ENCODE measurements around the gene TBL1Y. TPM values are rescaled to one million over a fixed set of nuclear protein-coding genes. Genes with fewer than 3 reads are reported as not detected.
"Not testable (repeated sequence)": the region's sequence is repeated elsewhere in the genome, so short reads cannot be mapped to it uniquely, and the experiment has no call there.

Gene TBL1Y
- total RNA-seq, 2 experiments from 2014 or later: 0.10 TPM; not detected in 1

- Mint-ChIP-seq H3K4me1 (no peaks in the 10 kb centered on the region), H3K9me3 (no peaks in the 10 kb centered on the region)
- POLR2A ChIA-PET: no interaction called here
These were observed 131.5 kb downstream of the TBL1Y start for GRCh38 chrY:7041983-7042382.

GRCh38 chrY:7052461-7052860, 142.0 kb downstream of the TBL1Y start:
- CTCF ChIA-PET; POLR2A ChIA-PET; H3K36me3 Mint-ChIP-seq (ENCODE audit: low read depth); DNase-seq; H3K9me3 Mint-ChIP-seq; H3K4me1 Mint-ChIP-seq; H3K4me3 Mint-ChIP-seq; H3K27ac Mint-ChIP-seq; H3K27me3 Mint-ChIP-seq: not testable (repeated sequence)

More at GRCh38 chrY:7041983-7042382, 131.5 kb downstream of the TBL1Y start:
- H3K27ac Mint-ChIP-seq: no peak overlapping the region
- H3K36me3 Mint-ChIP-seq (ENCODE audit: low read depth): no peaks in the 10 kb centered on the region
- no peak for DNase-seq
- CTCF ChIA-PET: no interaction called here
- H3K4me3 Mint-ChIP-seq: no peak overlapping the region
- H3K27me3 Mint-ChIP-seq: no peaks in the 10 kb centered on the region

GRCh38 chrY:7056886-7057285, 146.4 kb downstream of the TBL1Y start:
- ChIA-PET CTCF (no interaction called here), POLR2A (no interaction called here)
- Mint-ChIP-seq H3K27me3 (no peaks in the 10 kb centered on the region), H3K9me3 (no peaks in the 10 kb centered on the region), H3K36me3 (ENCODE audit: low read depth) (no peaks in the 10 kb centered on the region), H3K4me1 (no peaks in the 10 kb centered on the region), H3K27ac (no peak overlapping the region), H3K4me3 (no peak overlapping the region)
- no peak for DNase-seq

GRCh38 chrY:7078725-7079124, 168.2 kb downstream of the TBL1Y start:
- H3K4me3 Mint-ChIP-seq: no peak overlapping the region
- no peak overlapping the region for H3K27ac Mint-ChIP-seq
- no peaks in the 10 kb centered on the region for H3K9me3 Mint-ChIP-seq
- ChIA-PET CTCF (interaction anchor here (0.6 kb wide), 1 partner anchor 417 kb away, joined by 3 read pairs; no protein-coding TSS in a partner anchor), POLR2A (no interaction called here)
- H3K36me3 Mint-ChIP-seq (ENCODE audit: low read depth): no peaks in the 10 kb centered on the region
- no peaks in the 10 kb centered on the region for H3K4me1 Mint-ChIP-seq
- no peak for DNase-seq
- H3K27me3 Mint-ChIP-seq: peaks cover 2% of the 10 kb centered on the region

GRCh38 chrY:7080548-7080947, 170.1 kb downstream of the TBL1Y start:
- H3K36me3 Mint-ChIP-seq (ENCODE audit: low read depth); H3K4me3 Mint-ChIP-seq; POLR2A ChIA-PET; H3K27me3 Mint-ChIP-seq; H3K9me3 Mint-ChIP-seq; DNase-seq; H3K4me1 Mint-ChIP-seq; CTCF ChIA-PET; H3K27ac Mint-ChIP-seq: not testable (repeated sequence)

- Mint-ChIP-seq H3K27me3 (peaks cover 2% of the 10 kb centered on the region), H3K36me3 (ENCODE audit: low read depth) (no peaks in the 10 kb centered on the region), H3K4me1 (peaks cover 23% of the 10 kb centered on the region), H3K27ac (peak overlapping the region; percentile 36), H3K4me3 (no peak overlapping the region), H3K9me3 (no peaks in the 10 kb centered on the region)
- peak; percentile 81 for DNase-seq
- ChIA-PET POLR2A (no interaction called here), CTCF (interaction anchor here (0.6 to 1.9 kb wide), 13 partner anchors 10 to 214 kb away, joined by 3 to 14 read pairs (median 3); no protein-coding TSS in a partner anchor)
These were observed 175.1 kb downstream of the TBL1Y start for GRCh38 chrY:7085606-7086005.

GRCh38 chrY:7092836-7093235, 182.3 kb downstream of the TBL1Y start:
- peaks cover 2% of the 10 kb centered on the region for H3K27me3 Mint-ChIP-seq
- H3K9me3 Mint-ChIP-seq: no peaks in the 10 kb centered on the region
- DNase-seq: no peak
- H3K4me1 Mint-ChIP-seq: peaks cover 20% of the 10 kb centered on the region
- H3K36me3 Mint-ChIP-seq (ENCODE audit: low read depth): no peaks in the 10 kb centered on the region
- no peak overlapping the region for H3K4me3 Mint-ChIP-seq
- POLR2A ChIA-PET: no interaction called here
- CTCF ChIA-PET: no interaction called here
- H3K27ac Mint-ChIP-seq: no peak overlapping the region

- no peak for DNase-seq
- Mint-ChIP-seq H3K4me1 (peaks cover 14% of the 10 kb centered on the region), H3K27me3 (peaks cover 2% of the 10 kb centered on the region), H3K27ac (no peak overlapping the region), H3K9me3 (no peaks in the 10 kb centered on the region), H3K4me3 (no peak overlapping the region), H3K36me3 (ENCODE audit: low read depth) (no peaks in the 10 kb centered on the region)
- ChIA-PET CTCF (no interaction called here), POLR2A (no interaction called here)
These were observed 183.9 kb downstream of the TBL1Y start for GRCh38 chrY:7094365-7094764.

GRCh38 chrY:7097021-7097420, 186.5 kb downstream of the TBL1Y start:
- CTCF ChIA-PET: no interaction called here

GRCh38 chrY:7099742-7100141, 189.2 kb downstream of the TBL1Y start:
- Mint-ChIP-seq H3K27ac (no peak overlapping the region), H3K4me3 (no peak overlapping the region), H3K36me3 (ENCODE audit: low read depth) (no peaks in the 10 kb centered on the region), H3K9me3 (no peaks in the 10 kb centered on the region), H3K4me1 (peaks cover 48% of the 10 kb centered on the region), H3K27me3 (no peaks in the 10 kb centered on the region)
- DNase-seq: peak; percentile 30
- ChIA-PET POLR2A (interaction anchor here (1.9 kb wide), 1 partner anchor 174 kb away, joined by 9 read pairs; no protein-coding TSS in a partner anchor), CTCF (interaction anchor here (1.0 kb wide), 1 partner anchor 173 kb away, joined by 4 read pairs; no protein-coding TSS in a partner anchor)

More at GRCh38 chrY:7097021-7097420, 186.5 kb downstream of the TBL1Y start:
- DNase-seq: no peak
- H3K4me3 Mint-ChIP-seq: no peak overlapping the region
- POLR2A ChIA-PET: no interaction called here
- no peaks in the 10 kb centered on the region for H3K36me3 Mint-ChIP-seq (ENCODE audit: low read depth)
- no peaks in the 10 kb centered on the region for H3K27me3 Mint-ChIP-seq
- H3K27ac Mint-ChIP-seq: no peak overlapping the region
- no peaks in the 10 kb centered on the region for H3K9me3 Mint-ChIP-seq
- peaks cover 35% of the 10 kb centered on the region for H3K4me1 Mint-ChIP-seq

- peaks cover 64% of the 10 kb centered on the region for H3K4me1 Mint-ChIP-seq
- no peaks in the 10 kb centered on the region for H3K36me3 Mint-ChIP-seq (ENCODE audit: low read depth)
- no peaks in the 10 kb centered on the region for H3K27me3 Mint-ChIP-seq
- no peak for DNase-seq
- ChIA-PET POLR2A (no interaction called here), CTCF (interaction anchor here (0.6 kb wide), 1 partner anchor 225 kb away, joined by 3 read pairs; no protein-coding TSS in a partner anchor)
- no peak overlapping the region for H3K27ac Mint-ChIP-seq
- H3K4me3 Mint-ChIP-seq: no peak overlapping the region
- H3K9me3 Mint-ChIP-seq: no peaks in the 10 kb centered on the region
These were observed 192.2 kb downstream of the TBL1Y start for GRCh38 chrY:7102680-7103079.

GRCh38 chrY:7107179-7107578, 196.7 kb downstream of the TBL1Y start:
- peaks cover 4% of the 10 kb centered on the region for H3K36me3 Mint-ChIP-seq (ENCODE audit: low read depth)
- no peak overlapping the region for H3K4me3 Mint-ChIP-seq
- CTCF ChIA-PET: no interaction called here
- peak overlapping the region; percentile 64 for H3K27ac Mint-ChIP-seq
- POLR2A ChIA-PET: no interaction called here
- no peaks in the 10 kb centered on the region for H3K9me3 Mint-ChIP-seq
- H3K4me1 Mint-ChIP-seq: peaks cover 69% of the 10 kb centered on the region
- no peaks in the 10 kb centered on the region for H3K27me3 Mint-ChIP-seq
- no peak for DNase-seq

- ChIA-PET POLR2A (no interaction called here), CTCF (no interaction called here)
- Mint-ChIP-seq H3K27ac (peak overlapping the region; percentile 70), H3K9me3 (no peaks in the 10 kb centered on the region), H3K4me1 (peaks cover 53% of the 10 kb centered on the region), H3K4me3 (no peak overlapping the region), H3K36me3 (ENCODE audit: low read depth) (peaks cover 4% of the 10 kb centered on the region), H3K27me3 (no peaks in the 10 kb centered on the region)
- peak; percentile 17 for DNase-seq
These were observed 199.6 kb downstream of the TBL1Y start for GRCh38 chrY:7110086-7110485.

GRCh38 chrY:7115871-7116270, 205.4 kb downstream of the TBL1Y start:
- peaks cover 2% of the 10 kb centered on the region for H3K27me3 Mint-ChIP-seq
- H3K4me3 Mint-ChIP-seq: no peak overlapping the region
- DNase-seq: no peak
- no peaks in the 10 kb centered on the region for H3K9me3 Mint-ChIP-seq
- CTCF ChIA-PET: no interaction called here
- peaks cover 9% of the 10 kb centered on the region for H3K4me1 Mint-ChIP-seq
- H3K27ac Mint-ChIP-seq: no peak overlapping the region
- POLR2A ChIA-PET: no interaction called here
- H3K36me3 Mint-ChIP-seq (ENCODE audit: low read depth): no peaks in the 10 kb centered on the region

Measured in activated CD4-positive, alpha-beta memory T cell treated with anti-CD3 and anti-CD28 coated beads, Interleukin-2, amount 10 ng/mL, durations not matched to agents 7 days and 5 days (primary cell).